GM23248 (cell line): ENCODE results near the gene TSN.

Experiments used
- EZH2 ChIP-seq: fragments of 200-600 bp; sonication (generic); IDR thresholded peaks from 2 replicates; pipeline ENCODE4 v1.6.1; 2018; ENCODE audit warnings: antibody characterized with exemption, mild to moderate bottlenecking; ENCODE audit not compliant: insufficient read depth, poor library complexity, severe bottlenecking
- EZH2phosphoT487 ChIP-seq: fragments of 200-600 bp; sonication (generic); IDR thresholded peaks from 2 replicates; pipeline ENCODE4 v1.6.1; 2018; ENCODE audit warnings: antibody characterized with exemption, moderate library complexity, mild to moderate bottlenecking, low read depth; ENCODE audit not compliant: insufficient read depth

GRCh38 chr2:121723316-121723715 is 32.1 kb upstream of the TSN start:
- TF ChIP-seq EZH2 (no peak), EZH2phosphoT487 (no peak)
